Upper lobe of right lung (tissue), 1 donor: Measurements from ENCODE around the gene ADAMTS15. TPM values are rescaled to one million over a fixed set of nuclear protein-coding genes. Genes with fewer than 3 reads are reported as not detected.

ENCODE experiments used
- ATAC-seq: fragments of 200-7000 bp; cut with Tn5 transposase; one replicate; pipeline ENCODE4 v1.9.1; 2020; ENCODE audit warnings: mild to moderate bottlenecking, moderate library complexity
- DNase-seq: peaks from one replicate; pipeline ENCODE4 v3.0.0-alpha.2; 2020
- H3K27ac ChIP-seq: fragments of 200-600 bp; one replicate; pipeline ENCODE4 v1.8.0; 2022
- H3K27me3 ChIP-seq: fragments of 200-600 bp; one replicate; pipeline ENCODE4 v1.8.0; 2022; ENCODE audit warnings: mild to moderate bottlenecking
- H3K36me3 ChIP-seq: fragments of 200-600 bp; one replicate; pipeline ENCODE4 v1.8.0; 2022
- H3K4me1 ChIP-seq: fragments of 200-600 bp; one replicate; pipeline ENCODE4 v1.8.0; 2022
- H3K4me3 ChIP-seq: fragments of 200-600 bp; one replicate; pipeline ENCODE4 v1.8.0; 2022; ENCODE audit warnings: mild to moderate bottlenecking
- H3K9me3 ChIP-seq: fragments of 200-600 bp; one replicate; pipeline ENCODE4 v1.8.0; 2022
- CTCF ChIP-seq: fragments of 200-600 bp; IDR thresholded peaks from one replicate; pipeline ENCODE4 v1.8.0; 2022; ENCODE audit warnings: antibody characterized with exemption
- intact Hi-C: fragments of 100-400 bp; cut with DNase I; formaldehyde crosslinking; loops from one replicate; pipeline ENCODE4 v1.11.0; 2022
- total RNA-seq: library from RNA; stranded (reverse); fragmentation: NEBNext Ultra II Directional; extraction: Animal tissue kit (Norgen Biotek cat#: 25700); gene quantifications from one replicate; pipeline ENCODE4 v1.2.1, GENCODE V29; 2021
- donor health status: DM: no; HTN: yes; CAD: no; lungs with severe emphysema.

The ADAMTS15 gene
- total RNA-seq, 1 donor from 2014 or later, result 8.2 TPM

GRCh38 chr11:130486987-130487923 is 38.8 kb downstream of the ADAMTS15 start:
- TF ChIP-seq CTCF, result no peak
- Histone ChIP-seq H3K27ac (peak overlapping the region; percentile 79), H3K4me3 (no peak overlapping the region), H3K9me3 (no peaks in the 10 kb centered on the region), H3K36me3 (no peaks in the 10 kb centered on the region), H3K27me3 (no peaks in the 10 kb centered on the region), H3K4me1 (peaks cover 10% of the 10 kb centered on the region)
- DNase-seq, result no peak
- intact Hi-C loops, result no loop called here
- peak; percentile 64 for ATAC-seq

DNA sequence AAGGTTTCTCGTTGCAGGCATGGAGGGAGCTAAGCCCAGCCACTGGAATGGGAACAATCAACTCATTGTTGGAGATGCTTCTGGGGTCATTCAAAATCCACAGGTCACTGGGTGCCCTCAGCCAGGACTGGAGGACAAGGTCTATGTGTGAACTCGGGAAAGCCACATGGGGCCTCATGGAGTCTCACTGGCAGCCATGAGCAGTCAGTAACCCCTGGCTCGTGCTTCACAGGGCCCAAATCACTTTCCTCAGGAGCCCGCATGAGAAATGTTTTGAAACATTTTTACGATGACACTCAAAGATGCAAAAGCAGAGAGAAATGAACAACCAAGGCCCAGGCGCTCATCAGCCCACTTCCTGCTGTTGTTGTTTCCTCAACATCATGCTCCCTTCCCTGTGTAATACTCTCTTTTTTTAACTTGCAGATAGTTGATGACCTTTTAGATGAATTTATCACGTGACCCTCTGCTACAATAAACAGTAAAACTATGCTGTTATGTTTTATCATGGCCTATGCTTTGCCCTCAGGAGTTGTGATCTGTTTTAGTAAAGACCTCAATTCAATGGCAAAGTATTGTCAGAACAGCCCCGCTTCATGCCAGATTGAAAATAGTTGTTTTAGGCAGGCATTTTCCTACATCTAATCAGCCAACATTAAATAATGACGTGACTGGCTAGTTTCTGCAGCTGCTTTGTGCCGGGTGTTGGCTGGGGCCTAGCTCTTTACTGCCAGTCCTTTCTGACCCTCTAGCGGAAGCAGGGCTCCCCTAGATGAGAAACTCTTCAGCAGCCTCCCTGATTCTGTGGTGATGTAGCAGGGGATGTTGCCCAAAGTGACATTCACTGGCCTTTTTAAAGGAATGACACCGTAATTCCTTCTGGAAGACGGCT is 39.7 kb downstream of the ADAMTS15 start:
- no peak overlapping the region for H3K4me3 ChIP-seq
- intact Hi-C loops, result no loop called here
- no peaks in the 10 kb centered on the region for H3K36me3 ChIP-seq
- H3K27me3 ChIP-seq, result no peaks in the 10 kb centered on the region
- ATAC-seq (peak; percentile 41), DNase-seq (no peak)
- peak overlapping the region; percentile 79 for H3K27ac ChIP-seq
- H3K4me1 ChIP-seq, result peaks cover 10% of the 10 kb centered on the region
- no peaks in the 10 kb centered on the region for H3K9me3 ChIP-seq
- TF ChIP-seq CTCF, result no peak

- peaks cover 6% of the 10 kb centered on the region for H3K4me1 ChIP-seq
- no peak for ATAC-seq
- intact Hi-C loops, result no loop called here
Observed at GRCh38 chr11:130488848-130489584, 40.6 kb downstream of the ADAMTS15 start.

DNA sequence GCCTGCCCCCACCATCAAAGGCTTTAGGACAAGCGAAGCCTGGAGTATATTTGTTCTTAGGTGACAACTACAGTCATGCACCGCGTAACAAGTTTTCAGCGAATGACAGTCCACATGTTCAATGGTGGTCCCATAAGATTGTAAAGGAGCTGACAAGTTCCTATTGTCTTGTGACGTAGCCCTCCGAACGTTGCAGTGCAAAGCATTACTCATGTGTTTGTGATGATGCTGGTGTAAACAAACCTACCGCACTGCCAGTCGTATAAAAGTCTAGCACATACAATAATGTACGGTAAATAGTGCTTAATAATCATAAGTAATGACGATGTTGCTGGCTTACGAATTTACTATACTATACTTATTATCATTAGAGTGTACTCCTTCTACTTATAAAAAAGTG is 41.3 kb downstream of the ADAMTS15 start:
- no peak for DNase-seq
- ATAC-seq, result no peak

More at GRCh38 chr11:130488848-130489584, 40.6 kb downstream of the ADAMTS15 start:
- H3K27ac ChIP-seq, result peak overlapping the region; percentile 3
- no peaks in the 10 kb centered on the region for H3K9me3 ChIP-seq
- DNase-seq, result no peak
- TF ChIP-seq CTCF, result no peak
- no peaks in the 10 kb centered on the region for H3K27me3 ChIP-seq
- no peak overlapping the region for H3K4me3 ChIP-seq
- H3K36me3 ChIP-seq, result no peaks in the 10 kb centered on the region

More for the DNA sequence above, 41.3 kb downstream of the ADAMTS15 start:
- intact Hi-C loops, result no loop called here
- Histone ChIP-seq H3K27me3 (no peaks in the 10 kb centered on the region), H3K4me1 (peaks cover 6% of the 10 kb centered on the region), H3K36me3 (no peaks in the 10 kb centered on the region), H3K4me3 (no peak overlapping the region), H3K9me3 (no peaks in the 10 kb centered on the region), H3K27ac (no peak overlapping the region)
- TF ChIP-seq CTCF, result no peak
